ENCODE measurements around the gene SMIM44. TPM values are rescaled to one million over a fixed set of nuclear protein-coding genes. Genes with fewer than 3 reads are reported as not detected.

The SMIM44 gene
- total and polyA plus RNA-seq, 9 of the 15 experiments (the other 6 are each of a cell fraction or from before 2014, with no cell fraction given) = not detected

DNA sequence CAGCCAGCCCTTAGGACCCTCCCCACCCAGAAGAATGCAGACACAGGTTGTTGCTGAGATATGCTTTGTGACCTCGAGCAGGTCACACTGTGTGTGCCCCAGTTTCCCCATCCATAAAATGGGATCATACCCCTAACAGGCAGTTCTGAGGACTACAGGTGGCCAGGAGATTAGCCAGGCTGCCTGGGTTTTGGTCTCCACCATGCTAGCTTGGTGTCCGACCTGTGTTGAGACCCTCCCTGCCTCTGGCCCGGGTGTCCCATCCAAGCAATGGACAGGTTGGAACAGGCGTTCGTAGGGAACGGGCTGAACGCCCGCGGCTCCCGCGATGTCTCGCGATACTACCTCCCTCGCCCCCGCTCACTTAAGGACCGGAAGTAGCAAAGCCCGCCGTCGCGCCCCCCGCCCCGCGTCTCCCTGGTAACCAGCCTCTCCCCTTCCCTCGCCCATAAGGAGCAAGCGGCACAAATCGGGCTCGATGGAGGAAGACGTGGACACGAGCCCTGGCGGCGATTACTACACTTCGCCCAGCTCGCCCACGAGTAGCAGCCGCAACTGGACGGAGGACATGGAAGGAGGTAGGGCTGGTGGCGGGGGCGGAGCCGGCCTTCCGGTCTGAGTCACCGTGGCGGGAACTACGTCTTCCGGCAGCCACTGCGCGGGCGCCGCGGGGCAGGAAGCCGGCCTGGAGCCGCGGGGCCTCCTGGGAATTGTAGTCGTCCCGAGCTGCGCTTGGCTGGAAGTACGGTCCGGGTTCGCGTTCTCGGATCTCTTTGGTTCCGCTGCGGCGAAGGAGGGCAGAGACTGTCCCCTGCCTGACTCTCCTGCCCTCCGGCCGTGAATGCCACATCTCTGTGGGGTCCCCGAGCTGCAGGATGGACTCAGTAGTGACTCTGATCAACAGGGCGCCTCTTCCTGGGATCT, 48.3 kb downstream of the SMIM44 start (continued):
- TF ChIP-seq, protein P1, sequence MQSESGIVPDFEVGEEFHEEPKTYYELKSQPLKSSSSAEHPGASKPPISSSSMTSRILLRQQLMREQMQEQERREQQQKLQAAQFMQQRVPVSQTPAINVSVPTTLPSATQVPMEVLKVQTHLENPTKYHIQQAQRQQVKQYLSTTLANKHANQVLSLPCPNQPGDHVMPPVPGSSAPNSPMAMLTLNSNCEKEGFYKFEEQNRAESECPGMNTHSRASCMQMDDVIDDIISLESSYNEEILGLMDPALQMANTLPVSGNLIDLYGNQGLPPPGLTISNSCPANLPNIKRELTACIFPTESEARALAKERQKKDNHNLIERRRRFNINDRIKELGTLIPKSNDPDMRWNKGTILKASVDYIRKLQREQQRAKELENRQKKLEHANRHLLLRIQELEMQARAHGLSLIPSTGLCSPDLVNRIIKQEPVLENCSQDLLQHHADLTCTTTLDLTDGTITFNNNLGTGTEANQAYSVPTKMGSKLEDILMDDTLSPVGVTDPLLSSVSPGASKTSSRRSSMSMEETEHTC (IDR thresholded peaks at IDR 0.05) = no peak
- TF ChIP-seq ZNF77 (CRISPR knock-in tag; IDR thresholded peaks at IDR 0.05) (no peak), RBM17 (IDR thresholded peaks at IDR 0.05; ENCODE audit: borderline replicate concordance, low read depth, low read length) (no peak), BHLHE40 (IDR thresholded peaks at IDR 0.05; ENCODE audit: low read length) (no peak; the same call in none of the 2 replicates), STAT5A (IDR thresholded peaks at IDR 0.05; ENCODE audit: borderline replicate concordance, low read length) (no peak), CCNT2 (IDR thresholded peaks at IDR 0.05; ENCODE audit: borderline replicate concordance, extremely low read depth, insufficient read length, low read depth, low read length) (peak; percentile 60), RBM14 (IDR thresholded peaks at IDR 0.05; ENCODE audit: borderline replicate concordance, insufficient read depth, low read depth, low read length) (no peak), HNRNPUL1 (IDR thresholded peaks at IDR 0.05; ENCODE audit: low read length) (no peak), RUNX1 (IDR thresholded peaks at IDR 0.05; ENCODE audit: low read depth) (no peak), ELF4 (CRISPR knock-in tag; IDR thresholded peaks at IDR 0.05) (peak; percentile 10; the same call in 1 of the 2 replicates), CSDE1 (IDR thresholded peaks at IDR 0.05) (no peak), DMBX1 (CRISPR knock-in tag; IDR thresholded peaks at IDR 0.05; ENCODE audit: borderline replicate concordance) (peak; percentile 79; the same call in 1 of the 2 replicates), TBL1XR1 (IDR thresholded peaks at IDR 0.05; ENCODE audit: low read length in 2 of 2) (no peak)
- TF ChIP-seq, protein P2, sequence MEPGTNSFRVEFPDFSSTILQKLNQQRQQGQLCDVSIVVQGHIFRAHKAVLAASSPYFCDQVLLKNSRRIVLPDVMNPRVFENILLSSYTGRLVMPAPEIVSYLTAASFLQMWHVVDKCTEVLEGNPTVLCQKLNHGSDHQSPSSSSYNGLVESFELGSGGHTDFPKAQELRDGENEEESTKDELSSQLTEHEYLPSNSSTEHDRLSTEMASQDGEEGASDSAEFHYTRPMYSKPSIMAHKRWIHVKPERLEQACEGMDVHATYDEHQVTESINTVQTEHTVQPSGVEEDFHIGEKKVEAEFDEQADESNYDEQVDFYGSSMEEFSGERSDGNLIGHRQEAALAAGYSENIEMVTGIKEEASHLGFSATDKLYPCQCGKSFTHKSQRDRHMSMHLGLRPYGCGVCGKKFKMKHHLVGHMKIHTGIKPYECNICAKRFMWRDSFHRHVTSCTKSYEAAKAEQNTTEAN (CRISPR knock-in tag; IDR thresholded peaks at IDR 0.05) = peak; percentile 70; the same call in 1 of the 2 replicates
- TF ChIP-seq, protein P3, sequence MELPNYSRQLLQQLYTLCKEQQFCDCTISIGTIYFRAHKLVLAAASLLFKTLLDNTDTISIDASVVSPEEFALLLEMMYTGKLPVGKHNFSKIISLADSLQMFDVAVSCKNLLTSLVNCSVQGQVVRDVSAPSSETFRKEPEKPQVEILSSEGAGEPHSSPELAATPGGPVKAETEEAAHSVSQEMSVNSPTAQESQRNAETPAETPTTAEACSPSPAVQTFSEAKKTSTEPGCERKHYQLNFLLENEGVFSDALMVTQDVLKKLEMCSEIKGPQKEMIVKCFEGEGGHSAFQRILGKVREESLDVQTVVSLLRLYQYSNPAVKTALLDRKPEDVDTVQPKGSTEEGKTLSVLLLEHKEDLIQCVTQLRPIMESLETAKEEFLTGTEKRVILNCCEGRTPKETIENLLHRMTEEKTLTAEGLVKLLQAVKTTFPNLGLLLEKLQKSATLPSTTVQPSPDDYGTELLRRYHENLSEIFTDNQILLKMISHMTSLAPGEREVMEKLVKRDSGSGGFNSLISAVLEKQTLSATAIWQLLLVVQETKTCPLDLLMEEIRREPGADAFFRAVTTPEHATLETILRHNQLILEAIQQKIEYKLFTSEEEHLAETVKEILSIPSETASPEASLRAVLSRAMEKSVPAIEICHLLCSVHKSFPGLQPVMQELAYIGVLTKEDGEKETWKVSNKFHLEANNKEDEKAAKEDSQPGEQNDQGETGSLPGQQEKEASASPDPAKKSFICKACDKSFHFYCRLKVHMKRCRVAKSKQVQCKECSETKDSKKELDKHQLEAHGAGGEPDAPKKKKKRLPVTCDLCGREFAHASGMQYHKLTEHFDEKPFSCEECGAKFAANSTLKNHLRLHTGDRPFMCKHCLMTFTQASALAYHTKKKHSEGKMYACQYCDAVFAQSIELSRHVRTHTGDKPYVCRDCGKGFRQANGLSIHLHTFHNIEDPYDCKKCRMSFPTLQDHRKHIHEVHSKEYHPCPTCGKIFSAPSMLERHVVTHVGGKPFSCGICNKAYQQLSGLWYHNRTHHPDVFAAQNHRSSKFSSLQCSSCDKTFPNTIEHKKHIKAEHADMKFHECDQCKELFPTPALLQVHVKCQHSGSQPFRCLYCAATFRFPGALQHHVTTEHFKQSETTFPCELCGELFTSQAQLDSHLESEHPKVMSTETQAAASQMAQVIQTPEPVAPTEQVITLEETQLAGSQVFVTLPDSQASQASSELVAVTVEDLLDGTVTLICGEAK (IDR thresholded peaks at IDR 0.05) = peak; percentile 99
- TF ChIP-seq, protein P3 (CRISPR knock-in tag; IDR thresholded peaks at IDR 0.05) = no peak

Measured in K562 (cell line).